CD4-positive, alpha-beta T cell treated with Interleukin-1 beta for 1 hour (primary cell): ENCODE results near the gene KCTD11.
"Not testable (repeated sequence)": the region's sequence is repeated elsewhere in the genome, so short reads cannot be mapped to it uniquely, and the experiment has no call there.

Experiments
- DNase-seq, 2 donors: peaks; one replicate each; pipeline ENCODE4 v3.0.0-alpha.2; 2020 to 2022

The KCTD11 gene

DNA sequence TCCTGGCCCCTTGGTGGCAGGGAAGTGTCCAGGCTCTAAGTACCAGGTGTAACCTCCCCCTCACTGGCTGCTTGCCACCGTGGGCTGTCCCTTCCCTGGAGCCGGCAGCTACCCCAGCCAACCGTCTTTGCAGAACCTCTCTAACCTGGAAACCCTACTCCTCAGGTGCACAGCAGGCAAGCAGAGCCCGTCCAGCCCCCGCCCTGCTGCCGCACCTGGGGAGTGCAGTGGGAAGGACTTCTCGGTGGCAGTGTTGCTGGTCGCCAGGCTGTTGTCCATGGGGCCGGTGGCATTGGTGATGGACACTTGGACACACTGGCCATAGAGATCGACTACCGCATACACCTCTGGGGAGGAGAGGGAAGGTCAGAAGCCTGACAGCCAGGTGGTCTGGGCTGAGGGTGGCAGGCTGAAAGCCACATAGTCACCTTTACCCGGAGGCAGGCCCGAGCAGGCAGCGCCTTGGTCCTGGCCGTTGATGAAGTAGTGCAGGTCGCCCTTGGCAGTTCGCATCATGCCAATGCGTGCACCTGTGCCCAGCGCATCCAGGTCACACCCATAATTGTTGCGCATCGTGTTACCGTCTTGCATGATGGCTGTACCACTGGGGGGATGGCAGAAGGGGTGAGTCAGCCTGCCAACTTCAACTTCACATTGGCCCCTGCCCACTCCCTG, 29.3 kb upstream of the KCTD11 start:
- no peak for DNase-seq

DNA sequence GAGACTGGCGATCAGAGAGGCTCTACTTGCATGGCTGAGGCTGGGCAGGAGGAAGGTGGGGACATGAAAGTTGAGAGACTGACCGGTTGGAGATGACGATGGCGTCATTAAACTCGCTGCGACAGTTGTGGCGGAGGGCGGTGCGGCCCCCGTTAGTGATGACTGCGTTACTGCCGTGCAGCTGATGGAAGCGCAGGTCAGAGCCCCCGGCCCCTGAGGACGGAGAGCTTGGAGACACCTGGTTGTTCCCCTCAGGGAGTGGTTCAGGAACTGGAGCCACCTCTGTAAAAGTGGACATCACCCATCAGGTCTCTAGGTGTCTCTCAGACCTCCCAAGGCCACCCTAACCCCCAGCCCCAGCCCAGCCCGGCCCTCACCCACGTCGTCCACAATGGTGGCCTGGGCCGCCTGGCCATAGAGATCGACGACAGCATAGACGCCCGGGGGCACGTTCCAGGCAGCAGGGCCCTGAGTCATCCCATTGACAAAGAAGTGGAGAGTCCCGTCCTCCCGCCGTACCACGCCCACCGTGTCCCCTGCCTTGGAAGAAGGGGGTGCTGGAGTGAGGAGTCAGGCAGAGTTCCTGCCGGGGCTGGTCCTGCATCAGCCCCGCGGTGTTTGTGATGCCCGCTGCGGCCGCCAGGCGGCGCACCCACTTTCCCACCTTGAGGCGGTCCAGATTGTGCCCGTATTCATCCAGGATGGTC, 28.1 kb upstream of the KCTD11 start:
- peak; percentile 57 to 70 for DNase-seq

DNA sequence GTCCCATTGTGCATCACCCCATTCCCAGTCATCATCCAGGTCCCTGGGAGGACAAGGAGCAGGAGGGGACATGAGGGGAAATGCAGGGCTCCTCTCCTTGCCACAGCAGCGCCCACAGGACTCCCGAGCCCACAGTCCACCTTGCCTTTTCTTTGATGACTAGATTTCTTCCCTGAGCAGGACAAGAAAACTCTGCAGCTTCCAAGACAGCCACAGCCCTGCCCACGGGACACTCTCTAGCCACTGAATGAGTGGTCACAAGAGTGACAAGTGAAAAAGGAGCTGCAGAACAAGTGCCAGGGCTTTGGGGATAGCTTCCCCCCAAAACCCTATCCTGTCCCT, 27.6 kb upstream of the KCTD11 start:
- no peak for DNase-seq

DNA sequence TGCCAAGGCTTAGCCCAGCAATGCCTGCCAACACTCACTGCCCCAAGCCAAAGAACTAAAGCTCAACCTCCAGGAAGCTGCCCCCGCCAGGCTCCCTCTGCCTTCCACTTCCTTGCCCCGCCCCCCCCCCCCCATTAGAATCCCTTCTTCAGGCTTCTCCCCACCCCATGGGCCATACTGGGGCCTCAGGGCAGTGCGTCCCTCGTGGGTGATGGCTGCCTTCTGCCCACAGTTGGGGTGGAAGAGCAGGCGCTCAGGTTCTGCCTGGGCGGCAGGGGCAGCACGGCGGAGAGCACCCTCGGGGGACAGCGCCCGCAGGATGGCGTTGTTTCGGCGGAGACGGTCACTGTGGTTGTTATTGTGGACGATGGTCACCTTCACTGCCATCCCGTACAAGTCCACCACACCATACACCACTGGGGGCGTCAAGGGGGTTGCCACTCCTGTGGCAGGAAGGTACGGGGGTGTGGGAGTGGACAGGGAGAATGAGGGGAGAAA, 26.9 kb upstream of the KCTD11 start:
- DNase-seq: no peak

DNA sequence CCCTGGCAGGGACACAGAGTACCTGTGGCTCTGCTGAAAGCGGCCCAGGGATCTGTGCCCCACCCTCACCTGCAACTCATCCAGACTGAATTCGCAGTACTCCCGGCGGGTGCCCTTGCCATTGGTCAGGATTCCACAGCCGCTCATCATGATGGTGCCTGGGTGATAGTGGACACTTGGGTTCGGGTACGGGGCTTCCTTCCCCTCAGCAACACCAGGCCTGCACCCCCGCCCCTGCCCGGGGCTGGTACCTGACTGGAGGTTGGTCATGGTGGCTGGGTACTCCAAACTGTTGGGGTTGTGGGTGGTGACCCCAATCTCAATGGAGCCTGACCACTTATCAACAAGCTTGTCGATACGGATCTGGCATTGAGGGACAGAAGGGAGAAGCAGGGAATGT, 25.8 kb upstream of the KCTD11 start:
- no peak for DNase-seq

DNA sequence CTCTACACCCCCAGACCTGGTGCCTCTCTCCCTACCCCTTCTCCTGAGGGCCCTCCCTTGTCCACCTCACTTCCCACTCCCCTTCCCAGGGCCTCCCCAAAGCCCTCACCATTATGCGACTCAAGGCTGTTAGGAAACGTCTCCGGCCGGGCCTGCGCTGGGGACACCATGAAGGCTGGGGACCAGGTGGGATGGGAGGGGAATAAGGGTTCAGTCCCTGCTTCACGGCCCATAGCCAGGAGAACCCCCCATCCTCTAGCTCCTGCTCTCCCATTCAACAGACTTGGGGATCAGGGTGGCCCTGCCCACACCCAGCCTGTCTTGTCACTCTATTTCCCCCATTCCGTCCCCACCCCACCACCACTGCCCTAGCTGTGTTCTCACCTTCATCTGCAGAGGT, 24.9 kb upstream of the KCTD11 start:
- no peak for DNase-seq

DNA sequence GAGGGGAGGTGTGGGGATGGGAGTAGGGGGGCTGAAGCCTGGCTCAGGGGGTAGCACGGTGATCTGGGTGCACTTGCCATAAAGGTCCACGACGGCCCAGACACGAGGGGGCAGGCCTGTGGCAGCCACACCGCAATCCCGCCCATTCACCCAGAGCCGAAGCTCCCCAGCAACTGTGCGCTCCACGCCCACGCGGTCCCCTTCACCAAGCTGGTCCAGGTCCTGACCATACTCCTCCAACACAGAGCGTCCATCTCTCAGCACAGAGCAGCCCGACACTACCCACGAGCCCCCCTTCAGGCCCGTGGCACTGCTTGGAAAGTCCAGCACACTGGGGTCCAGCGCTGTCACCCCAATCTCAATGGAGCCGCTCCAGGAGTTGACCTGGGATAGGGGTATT, 24.5 kb upstream of the KCTD11 start:
- no peak for DNase-seq

DNA sequence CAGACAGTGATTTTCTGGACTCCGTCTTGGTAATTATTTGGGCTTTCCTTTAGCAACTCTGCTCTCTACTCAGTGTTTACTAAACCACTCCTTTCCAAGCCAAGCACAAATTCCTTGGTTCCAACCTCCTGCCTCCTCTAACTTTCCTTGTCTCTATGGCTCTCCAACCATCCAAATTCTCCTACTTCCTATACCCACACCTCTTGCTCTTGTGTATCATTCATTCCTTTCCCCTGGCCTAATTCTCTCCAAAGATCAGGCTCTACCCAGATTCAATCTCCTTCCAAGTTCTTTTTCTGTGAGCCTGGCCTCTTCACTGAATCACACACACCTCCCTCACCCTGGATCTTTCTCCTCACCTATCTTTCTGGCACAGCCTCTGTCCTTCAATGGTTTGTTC, 24.0 kb upstream of the KCTD11 start:
- no peak for DNase-seq

DNA sequence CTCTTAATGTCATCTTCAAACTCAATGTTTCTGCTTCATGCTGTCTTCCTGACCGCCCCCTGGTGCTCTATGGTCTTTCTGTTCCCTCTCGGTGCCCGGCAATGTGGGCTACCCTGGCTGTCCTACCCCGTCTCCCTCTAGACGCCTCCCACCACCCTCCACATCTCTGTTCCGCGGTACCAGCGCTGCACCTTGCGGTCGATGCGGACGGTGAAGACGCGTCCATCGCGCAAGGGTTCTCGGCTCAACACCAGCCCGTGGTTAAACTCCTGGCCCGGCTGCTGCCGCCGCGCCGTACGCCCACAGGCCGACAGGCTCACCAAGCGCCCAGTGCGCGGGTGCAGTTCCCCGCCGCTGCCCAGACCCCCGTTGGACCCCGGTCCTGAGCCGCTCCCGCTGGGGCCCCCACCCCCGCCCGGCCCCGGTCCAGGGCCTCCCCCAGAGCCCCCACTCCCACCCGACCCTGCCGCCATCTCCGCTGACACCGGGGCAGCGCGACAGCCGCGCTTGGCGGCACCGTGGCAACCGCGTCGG, 23.1 kb upstream of the KCTD11 start, which contains the start of gene NEURL4:
Gene NEURL4 (minus strand): TSS at position 496 of the 534 bp plus-strand sequence. CDS start 23 bp downstream, at position 473.
- DNase-seq: peak in 1 of 2 donors; percentile 35

DNA sequence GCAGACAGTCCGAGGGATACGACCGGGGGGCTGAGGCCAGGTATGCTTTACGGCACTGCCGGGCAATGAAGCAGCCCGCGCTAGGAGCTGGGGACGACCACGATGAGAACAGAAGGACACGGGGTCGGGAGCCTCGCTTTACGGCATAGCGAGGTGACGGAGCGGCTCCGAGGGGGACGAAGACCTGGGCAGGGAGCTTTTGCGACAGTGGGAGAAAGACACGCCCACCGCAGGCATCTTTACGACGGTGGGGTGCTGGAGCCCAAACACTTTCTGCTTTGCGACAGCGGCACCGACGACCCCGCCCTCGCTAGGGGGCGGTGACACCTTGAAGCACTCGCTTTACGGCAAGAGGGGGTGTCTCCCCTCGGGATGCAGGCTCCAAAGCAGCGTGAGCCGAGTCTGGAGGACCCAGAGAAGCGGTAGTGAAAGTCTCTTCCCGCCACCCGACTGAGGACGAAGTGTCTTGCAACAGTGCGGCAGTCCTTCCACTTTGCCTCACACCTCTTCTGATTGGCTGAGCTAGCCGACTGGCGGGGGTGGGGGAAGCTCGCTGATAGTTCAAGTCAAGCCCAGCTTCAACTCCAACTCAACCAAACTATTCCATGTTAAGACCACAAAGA, 22.5 kb upstream of the KCTD11 start:
- DNase-seq: peak; percentile 97 to 98

DNA sequence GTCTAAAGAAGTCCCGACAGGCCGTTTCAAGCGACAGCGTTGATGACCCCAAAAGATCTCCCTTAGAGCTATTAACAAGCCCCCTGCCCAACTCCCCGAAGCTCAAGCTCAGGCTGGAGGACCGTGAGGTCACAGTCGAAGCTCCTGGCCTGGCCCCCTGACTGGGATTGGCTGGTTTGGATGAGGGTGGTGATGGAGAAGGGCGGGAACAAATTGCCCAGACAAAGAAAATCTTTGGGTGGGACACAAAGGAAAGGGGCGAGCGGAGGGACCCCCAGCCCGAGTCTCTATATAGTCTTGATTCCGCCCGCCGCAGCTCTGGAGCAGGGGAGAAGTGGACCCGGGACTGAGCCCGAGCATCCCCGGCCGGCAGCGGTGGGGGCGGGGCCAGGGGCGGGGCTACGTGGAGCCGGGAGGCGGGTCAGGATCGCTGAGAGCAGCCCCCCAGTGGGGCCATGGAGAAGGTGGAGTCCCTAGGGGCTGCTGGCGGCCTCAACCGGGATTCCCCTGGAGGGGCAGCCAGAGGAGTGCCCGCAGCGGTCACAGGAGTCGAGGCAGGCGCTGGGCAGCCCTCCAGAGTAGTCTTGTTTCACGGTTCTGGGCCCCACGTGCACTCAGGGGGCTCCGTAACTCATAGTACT, 21.8 kb upstream of the KCTD11 start:
- peak; percentile 83 to 85 for DNase-seq

DNA sequence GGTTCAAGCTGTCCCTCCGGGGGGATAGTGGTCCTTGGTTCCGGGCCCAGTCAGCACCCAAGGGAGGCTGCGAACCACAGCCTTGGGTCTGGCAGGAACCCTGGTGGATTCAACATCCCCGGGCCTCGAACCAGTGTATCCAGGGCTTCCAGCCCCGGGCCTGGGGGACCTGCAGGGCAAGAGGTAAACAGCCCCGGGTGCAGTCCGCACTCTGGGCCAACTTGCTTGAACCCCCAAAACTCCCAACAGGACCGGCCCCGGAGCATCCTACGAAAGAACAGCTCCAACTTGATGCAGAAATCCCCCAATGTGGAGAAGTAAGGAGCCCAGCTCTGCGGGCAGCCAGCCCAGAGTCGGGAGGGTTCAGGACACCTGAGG, 21.3 kb upstream of the KCTD11 start:
- no peak for DNase-seq

DNA sequence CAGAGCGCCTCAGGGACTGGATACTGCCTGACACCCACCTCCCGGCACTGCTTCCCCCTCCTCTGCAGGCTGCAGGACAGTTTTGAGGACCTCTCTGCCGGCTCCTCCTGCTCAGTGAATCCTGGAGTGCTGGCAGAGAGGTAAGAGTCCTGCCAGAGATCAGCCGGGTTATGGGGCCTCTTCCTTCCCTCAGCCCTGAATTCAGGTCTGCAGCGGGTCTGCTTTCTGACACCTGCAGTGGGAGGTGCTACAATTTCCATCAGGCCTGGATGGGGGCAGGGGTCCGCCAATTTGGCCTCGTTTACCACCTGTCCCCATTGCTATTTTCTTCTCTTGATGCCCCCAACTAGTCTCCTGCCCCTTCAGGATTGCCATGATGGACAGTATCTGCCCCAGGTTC, 19.9 kb upstream of the KCTD11 start:
- DNase-seq: no peak

DNA sequence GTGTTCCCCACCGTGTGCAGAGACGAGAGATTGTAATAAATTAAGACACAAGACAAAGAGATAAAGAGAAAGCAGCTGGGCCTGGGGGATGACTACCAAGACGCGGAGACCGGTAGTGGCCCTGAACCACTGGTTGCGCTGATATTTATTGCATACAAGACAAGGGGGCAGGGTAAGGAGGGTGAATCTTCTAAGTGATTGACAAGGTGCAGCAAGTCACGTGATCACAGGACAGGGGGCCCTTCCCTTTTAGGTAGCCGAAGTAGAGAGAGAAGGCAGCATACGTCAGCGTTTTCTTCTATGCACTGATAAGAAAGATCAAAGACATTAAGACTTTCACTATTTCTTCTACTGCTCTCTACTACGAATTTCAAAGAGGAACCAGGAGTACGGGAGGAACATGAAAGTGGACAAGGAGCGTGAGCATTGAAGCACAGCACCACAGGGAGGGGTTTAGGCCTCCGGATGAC, 19.3 kb upstream of the KCTD11 start:
- peak; percentile 53 to 65 for DNase-seq

DNA sequence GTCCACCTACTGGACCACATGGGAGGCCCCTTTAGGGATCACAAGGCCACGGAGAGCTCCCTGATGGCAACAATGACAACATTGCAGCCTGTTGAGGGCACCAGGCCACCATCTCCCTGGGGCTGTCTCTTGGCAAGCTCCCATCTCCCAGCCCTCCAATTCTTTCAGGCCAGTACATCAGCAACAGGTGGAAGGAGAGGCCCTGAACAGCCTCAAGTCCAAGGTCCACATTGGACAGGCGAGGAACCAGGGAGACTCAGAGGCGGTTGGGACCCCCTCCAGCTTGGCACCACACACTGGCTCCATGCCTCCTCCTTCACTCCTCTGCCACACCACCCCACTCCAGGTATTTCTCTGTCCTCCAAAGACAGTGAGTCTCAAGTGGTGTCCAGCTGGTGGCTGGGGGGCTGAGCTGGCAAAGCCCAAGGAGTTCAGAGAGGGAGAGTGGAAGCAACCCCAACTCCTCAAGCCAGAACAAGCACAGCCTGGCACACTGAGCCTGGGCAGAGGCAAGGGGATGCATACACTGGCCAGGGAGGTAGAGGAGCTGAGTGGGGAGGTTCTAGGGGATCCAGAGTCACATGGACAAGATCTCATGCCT, 16.9 kb upstream of the KCTD11 start:
- DNase-seq: no peak

DNA sequence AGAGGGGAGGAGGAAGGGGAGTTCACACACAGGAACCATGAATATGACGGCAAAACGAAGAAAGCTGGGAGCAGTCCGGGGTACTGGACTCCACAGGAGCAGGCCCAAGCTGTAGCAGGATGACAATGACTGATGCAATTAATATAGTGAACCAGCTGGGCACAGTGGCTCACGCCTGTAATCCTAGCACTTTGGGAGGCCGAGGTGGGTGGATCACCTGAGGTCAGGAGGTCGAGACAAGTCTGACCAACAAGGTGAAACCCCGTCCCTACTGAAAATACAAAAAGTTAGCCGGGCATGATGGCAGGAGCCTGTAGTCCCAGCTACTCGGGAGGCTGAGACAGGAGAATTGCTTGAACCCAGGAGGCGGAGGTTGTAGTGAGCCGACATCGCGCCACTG, 16.2 kb upstream of the KCTD11 start:
- not testable (repeated sequence) for DNase-seq

DNA sequence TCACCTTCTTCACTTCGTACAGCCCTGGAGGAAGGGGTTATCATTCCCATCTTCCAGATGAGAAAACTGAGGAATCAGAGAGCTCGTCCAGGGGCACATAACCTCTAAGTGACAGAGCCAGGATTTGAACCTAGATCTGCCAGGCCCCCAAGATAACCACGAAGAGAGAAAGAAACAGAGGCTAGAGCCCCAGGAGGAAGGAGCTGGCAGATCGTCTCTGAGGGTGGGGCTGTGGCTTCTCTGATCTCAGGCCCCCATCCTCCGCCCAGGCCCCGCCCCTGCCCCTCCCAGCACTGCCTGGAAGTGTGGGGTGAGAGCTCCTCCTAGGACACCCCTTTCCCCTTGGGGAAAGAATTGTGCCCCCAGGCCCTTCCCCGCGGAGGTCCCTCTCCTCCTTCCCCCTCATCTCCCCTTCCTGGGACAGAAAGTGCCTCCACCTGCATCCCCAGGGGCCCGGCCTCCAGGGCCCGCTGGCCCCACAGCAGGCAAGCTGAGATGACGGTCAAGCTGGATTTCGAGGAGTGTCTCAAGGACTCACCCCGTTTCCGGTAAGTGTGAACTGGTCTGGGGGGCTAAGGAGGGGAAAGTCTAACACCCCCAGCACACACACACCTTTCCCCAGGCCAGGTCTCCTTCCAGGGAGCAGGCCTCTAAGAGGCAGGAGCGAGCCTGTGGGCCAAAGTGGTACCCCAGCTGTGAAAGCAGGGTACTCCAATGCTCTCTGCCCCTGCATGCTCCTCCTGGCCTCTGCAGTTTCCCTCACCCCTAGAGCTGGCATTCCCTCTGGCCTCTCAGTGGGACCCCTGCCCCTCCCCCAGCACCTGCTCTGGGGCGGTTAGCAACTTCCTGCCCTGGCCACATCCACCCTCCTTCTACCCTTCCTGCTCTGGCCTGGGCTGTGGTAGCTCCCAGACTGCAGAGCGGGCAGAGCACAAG, 15.5 kb upstream of the KCTD11 start, which contains the start of gene ACAP1:
Gene ACAP1 (plus strand): TSS at position 290 of the 936 bp plus-strand sequence. CDS start 206 bp downstream, at position 496.
- peak; percentile 84 to 86 for DNase-seq

DNA sequence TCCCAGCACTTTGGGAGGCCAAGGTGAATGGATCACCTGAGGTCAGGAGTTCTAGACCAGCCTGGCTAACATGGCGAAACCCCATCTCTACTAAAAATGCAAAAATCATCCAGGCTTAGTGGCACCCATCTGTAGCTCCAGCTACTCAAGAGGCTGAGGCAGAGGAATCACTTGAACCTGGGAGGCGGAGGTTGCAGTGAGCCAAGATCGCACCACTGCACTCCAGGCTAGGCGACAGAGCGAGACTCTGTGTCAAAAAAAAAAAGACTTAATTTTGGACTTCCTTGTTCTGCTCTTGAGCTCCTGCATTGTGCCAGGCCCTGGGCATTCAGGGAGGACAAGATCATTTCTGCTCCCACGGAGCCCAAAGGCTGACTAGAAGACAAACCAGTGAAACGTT, 14.4 kb upstream of the KCTD11 start:
- not testable (repeated sequence) for DNase-seq

DNA sequence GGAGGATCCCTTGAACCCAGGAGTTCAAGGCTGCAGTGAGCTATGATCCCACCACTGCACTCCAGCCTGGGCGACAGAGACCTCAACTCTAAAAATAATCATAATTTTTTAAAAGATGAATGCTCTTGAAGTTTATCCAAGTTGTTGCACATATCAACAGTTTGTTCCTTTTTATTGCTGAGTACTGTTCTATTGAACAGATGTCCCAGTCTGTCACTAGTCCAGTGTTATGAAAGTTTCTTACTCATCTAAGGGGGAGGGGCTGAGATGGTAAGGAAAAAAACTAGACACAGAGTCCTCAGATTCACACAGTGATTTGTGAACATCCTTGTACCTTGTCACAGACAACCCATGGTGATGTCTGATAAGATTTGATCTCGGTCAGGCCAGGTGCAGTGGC, 11.8 kb upstream of the KCTD11 start:
- DNase-seq: no peak

DNA sequence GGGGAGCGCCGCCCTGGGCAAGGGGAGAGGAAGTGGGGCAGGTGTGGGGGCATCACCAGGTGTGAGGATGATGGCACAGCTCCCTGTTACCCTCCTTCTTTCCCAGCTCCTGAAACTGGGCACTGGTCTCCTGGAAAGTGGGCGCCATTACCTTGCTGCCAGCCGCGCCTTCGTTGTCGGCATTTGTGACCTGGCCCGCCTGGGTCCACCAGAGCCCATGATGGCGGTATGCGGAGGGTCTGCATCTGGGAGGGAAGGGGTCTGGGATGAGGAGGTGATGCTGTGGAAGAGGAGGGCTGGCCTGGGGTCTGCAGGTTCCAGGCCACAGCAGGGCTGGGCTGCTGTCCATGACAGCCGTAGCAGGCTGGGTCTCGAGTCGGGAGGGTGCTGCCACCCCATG, 10.1 kb upstream of the KCTD11 start:
- DNase-seq: no peak

DNA sequence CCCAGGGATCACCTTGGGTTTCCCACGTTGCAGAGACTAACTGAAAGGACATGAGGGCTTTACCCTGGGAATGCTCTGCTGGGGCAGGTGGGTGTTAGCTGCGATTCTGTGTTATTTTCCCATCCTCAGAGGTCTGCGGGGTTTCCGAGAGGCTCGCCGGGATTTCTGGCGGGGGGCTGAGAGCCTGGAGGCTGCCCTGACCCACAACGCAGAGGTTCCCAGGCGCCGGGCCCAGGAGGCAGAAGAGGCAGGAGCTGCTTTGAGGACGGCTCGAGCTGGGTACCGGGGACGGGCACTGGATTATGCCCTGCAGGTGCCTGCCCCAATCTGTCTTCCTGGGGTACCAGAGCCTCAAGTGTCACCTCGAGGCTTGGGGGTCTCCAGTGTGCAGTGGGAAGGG, 8.7 kb upstream of the KCTD11 start:
- no peak for DNase-seq
